Measurements from ENCODE around the gene EEF1G. TPM values are rescaled to one million over a fixed set of nuclear protein-coding genes. Genes with fewer than 3 reads are reported as not detected.

Gene EEF1G
- total and polyA plus RNA-seq, 2 of the 13 experiments (the other 11 are each of a cell fraction or from before 2014, with no cell fraction given), result 1,787 to 2,144 TPM

DNA sequence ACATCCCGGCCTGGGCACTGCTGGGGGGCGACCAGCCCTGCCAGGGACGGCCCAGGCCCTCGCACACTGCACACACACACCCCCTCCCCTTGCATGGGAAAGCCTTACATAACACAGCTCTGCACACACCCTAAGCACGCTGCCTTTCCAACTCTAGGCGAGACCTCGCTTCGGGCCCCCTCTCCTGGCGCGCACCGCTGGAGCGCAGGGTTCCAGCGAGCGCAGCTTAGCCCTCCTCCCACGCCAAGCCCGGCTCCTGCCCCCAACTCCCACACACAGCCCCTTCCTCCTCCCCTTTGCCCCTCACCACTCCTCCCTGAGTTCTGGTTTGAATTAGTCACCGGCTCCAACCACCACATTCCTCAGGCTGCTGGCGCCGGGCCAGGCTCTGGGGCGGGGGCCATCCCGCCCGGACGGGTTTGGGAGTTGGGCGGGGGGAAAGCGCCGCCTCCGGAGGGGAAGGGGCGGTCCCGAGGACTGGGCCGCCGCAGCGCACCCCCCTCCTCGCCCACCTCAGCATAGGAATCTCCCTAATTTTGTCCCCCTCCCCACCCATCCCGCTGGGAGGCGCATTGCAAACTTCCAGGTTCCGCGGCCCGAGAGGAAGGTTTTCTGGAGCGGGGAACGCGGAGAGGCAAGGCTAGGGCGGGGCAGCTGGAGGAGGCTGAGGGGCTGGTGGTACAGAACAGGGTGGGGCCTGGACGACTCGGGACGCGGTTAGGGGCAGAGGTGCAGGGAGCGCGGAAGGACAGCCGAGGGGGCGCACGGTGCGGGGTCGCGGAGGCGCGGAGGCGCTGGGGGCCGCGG is 28.1 kb downstream of the EEF1G start (continued):
- TF ChIP-seq, protein P1, sequence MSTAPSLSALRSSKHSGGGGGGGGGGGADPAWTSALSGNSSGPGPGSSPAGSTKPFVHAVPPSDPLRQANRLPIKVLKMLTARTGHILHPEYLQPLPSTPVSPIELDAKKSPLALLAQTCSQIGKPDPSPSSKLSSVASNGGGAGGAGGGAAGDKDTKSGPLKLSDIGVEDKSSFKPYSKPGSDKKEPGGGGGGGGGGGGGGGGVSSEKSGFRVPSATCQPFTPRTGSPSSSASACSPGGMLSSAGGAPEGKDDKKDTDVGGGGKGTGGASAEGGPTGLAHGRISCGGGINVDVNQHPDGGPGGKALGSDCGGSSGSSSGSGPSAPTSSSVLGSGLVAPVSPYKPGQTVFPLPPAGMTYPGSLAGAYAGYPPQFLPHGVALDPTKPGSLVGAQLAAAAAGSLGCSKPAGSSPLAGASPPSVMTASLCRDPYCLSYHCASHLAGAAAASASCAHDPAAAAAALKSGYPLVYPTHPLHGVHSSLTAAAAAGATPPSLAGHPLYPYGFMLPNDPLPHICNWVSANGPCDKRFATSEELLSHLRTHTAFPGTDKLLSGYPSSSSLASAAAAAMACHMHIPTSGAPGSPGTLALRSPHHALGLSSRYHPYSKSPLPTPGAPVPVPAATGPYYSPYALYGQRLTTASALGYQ (CRISPR knock-in tag; IDR thresholded peaks at IDR 0.05), result 0 out of 2 replicates have a peak, but pooled peaks have one; percentile 24
- TF ChIP-seq ZFP82 (CRISPR knock-in tag; IDR thresholded peaks at IDR 0.05; ENCODE audit: borderline replicate concordance), result 0 out of 2 replicates have a peak, but pooled peaks have one; percentile 74
- TF ChIP-seq ZKSCAN8 (CRISPR knock-in tag; IDR thresholded peaks at IDR 0.05; ENCODE audit: borderline replicate concordance), result no peak
- TF ChIP-seq BHLHE40 (IDR thresholded peaks at IDR 0.05; ENCODE audit: low read length), result no peak
- TF ChIP-seq MEIS2 (CRISPR knock-in tag; IDR thresholded peaks at IDR 0.05), result no peak
- no peak for TF ChIP-seq CENPX (CRISPR knock-in tag; IDR thresholded peaks at IDR 0.05)
- TF ChIP-seq KAT8 (CRISPR knock-in tag; IDR thresholded peaks at IDR 0.05), result peak; percentile 47; the same call in 1 of the 2 replicates
- TF ChIP-seq, protein P2, sequence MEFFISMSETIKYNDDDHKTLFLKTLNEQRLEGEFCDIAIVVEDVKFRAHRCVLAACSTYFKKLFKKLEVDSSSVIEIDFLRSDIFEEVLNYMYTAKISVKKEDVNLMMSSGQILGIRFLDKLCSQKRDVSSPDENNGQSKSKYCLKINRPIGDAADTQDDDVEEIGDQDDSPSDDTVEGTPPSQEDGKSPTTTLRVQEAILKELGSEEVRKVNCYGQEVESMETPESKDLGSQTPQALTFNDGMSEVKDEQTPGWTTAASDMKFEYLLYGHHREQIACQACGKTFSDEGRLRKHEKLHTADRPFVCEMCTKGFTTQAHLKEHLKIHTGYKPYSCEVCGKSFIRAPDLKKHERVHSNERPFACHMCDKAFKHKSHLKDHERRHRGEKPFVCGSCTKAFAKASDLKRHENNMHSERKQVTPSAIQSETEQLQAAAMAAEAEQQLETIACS (CRISPR knock-in tag; IDR thresholded peaks at IDR 0.05), result no peak; the same call in 1 of the 2 replicates
- TF ChIP-seq AGO1 (IDR thresholded peaks at IDR 0.05; ENCODE audit: low read depth, low read length, poor library complexity, severe bottlenecking), result no peak
- TF ChIP-seq MEF2D (CRISPR knock-in tag; IDR thresholded peaks at IDR 0.05), result no peak; the same call in 1 of the 2 replicates
- TF ChIP-seq, protein P3, sequence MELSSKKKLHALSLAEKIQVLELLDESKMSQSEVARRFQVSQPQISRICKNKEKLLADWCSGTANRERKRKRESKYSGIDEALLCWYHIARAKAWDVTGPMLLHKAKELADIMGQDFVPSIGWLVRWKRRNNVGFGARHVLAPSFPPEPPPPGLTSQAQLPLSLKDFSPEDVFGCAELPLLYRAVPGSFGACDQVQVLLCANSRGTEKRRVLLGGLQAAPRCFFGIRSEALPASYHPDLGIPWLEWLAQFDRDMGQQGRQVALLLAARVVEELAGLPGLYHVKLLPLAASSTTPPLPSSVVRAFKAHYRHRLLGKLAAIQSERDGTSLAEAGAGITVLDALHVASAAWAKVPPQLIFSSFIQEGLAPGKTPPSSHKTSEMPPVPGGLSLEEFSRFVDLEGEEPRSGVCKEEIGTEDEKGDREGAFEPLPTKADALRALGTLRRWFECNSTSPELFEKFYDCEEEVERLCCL (CRISPR knock-in tag; IDR thresholded peaks at IDR 0.05; ENCODE audit: borderline replicate concordance), result no peak
- TF ChIP-seq GPN1 (CRISPR knock-in tag; IDR thresholded peaks at IDR 0.05; ENCODE audit: borderline replicate concordance), result no peak
- TF ChIP-seq, protein P4, sequence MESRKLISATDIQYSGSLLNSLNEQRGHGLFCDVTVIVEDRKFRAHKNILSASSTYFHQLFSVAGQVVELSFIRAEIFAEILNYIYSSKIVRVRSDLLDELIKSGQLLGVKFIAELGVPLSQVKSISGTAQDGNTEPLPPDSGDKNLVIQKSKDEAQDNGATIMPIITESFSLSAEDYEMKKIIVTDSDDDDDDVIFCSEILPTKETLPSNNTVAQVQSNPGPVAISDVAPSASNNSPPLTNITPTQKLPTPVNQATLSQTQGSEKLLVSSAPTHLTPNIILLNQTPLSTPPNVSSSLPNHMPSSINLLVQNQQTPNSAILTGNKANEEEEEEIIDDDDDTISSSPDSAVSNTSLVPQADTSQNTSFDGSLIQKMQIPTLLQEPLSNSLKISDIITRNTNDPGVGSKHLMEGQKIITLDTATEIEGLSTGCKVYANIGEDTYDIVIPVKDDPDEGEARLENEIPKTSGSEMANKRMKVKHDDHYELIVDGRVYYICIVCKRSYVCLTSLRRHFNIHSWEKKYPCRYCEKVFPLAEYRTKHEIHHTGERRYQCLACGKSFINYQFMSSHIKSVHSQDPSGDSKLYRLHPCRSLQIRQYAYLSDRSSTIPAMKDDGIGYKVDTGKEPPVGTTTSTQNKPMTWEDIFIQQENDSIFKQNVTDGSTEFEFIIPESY (CRISPR knock-in tag; IDR thresholded peaks at IDR 0.05), result no peak
- TF ChIP-seq CHD4 (IDR thresholded peaks at IDR 0.05; ENCODE audit: borderline replicate concordance, low read length), result 0 out of 2 replicates have a peak, but pooled peaks have one; percentile 31
- no peak for TF ChIP-seq RBM22 (optimal IDR thresholded peaks at IDR 0.05; ENCODE audit: low read length)
- TF ChIP-seq ZNF121 (CRISPR knock-in tag; IDR thresholded peaks at IDR 0.05), result 0 out of 2 replicates have a peak, but pooled peaks have one; percentile 10
- 0 out of 2 replicates have a peak, but pooled peaks have one; percentile 27 for TF ChIP-seq NFE2L1 (CRISPR knock-in tag; IDR thresholded peaks at IDR 0.05; ENCODE audit: borderline replicate concordance)
- TF ChIP-seq ZZZ3 (CRISPR knock-in tag; IDR thresholded peaks at IDR 0.05; ENCODE audit: borderline replicate concordance), result peak; percentile 35; the same call in 1 of the 2 replicates
- TF ChIP-seq ZSCAN25 (CRISPR knock-in tag; IDR thresholded peaks at IDR 0.05), result peak; percentile 74; the same call in 1 of the 2 replicates
- TF ChIP-seq, protein P5, sequence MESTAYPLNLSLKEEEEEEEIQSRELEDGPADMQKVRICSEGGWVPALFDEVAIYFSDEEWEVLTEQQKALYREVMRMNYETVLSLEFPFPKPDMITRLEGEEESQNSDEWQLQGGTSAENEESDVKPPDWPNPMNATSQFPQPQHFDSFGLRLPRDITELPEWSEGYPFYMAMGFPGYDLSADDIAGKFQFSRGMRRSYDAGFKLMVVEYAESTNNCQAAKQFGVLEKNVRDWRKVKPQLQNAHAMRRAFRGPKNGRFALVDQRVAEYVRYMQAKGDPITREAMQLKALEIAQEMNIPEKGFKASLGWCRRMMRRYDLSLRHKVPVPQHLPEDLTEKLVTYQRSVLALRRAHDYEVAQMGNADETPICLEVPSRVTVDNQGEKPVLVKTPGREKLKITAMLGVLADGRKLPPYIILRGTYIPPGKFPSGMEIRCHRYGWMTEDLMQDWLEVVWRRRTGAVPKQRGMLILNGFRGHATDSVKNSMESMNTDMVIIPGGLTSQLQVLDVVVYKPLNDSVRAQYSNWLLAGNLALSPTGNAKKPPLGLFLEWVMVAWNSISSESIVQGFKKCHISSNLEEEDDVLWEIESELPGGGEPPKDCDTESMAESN (CRISPR knock-in tag; conservative IDR thresholded peaks at IDR 0.05), result peak; percentile 92

Data from HepG2 (cell line).